ENCODE measurements around the gene KIAA0232.

DNA sequence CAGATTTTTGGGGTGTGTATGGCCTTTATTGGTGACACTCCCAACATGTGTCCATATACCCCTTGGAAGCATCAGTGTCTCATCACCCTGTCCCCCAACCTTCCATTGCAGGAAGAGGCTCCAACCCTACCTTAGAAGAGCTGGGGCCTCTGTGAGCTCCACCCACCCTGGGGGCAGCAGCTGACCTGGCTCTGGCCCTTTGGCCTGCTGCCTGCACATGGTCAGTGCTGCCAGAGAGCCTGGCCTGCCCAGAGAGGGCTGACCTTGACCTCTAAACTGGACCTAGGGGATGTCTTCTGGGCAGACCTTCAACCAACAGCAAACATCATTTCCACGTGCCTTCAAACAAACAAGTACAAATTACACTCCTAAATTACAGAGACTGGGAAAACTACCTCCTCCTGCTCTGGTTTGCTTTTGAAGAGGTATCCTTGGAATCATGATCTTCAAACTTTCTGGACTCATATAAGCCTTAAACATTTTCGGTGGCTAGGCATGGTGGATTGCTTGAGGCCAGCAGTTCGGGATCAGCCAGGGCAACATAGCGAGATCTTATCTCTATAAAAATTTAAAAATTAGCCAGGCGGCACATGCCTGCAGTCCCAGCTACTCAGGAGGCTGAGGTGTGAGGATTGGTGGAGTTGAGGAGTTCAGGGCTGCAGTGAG, 27.3 kb upstream of the KIAA0232 start:
- TF ChIP-seq FOXM1 (IDR thresholded peaks at IDR 0.05; ENCODE audit: borderline replicate concordance, low read depth) = no peak
- TF ChIP-seq, protein P1, sequence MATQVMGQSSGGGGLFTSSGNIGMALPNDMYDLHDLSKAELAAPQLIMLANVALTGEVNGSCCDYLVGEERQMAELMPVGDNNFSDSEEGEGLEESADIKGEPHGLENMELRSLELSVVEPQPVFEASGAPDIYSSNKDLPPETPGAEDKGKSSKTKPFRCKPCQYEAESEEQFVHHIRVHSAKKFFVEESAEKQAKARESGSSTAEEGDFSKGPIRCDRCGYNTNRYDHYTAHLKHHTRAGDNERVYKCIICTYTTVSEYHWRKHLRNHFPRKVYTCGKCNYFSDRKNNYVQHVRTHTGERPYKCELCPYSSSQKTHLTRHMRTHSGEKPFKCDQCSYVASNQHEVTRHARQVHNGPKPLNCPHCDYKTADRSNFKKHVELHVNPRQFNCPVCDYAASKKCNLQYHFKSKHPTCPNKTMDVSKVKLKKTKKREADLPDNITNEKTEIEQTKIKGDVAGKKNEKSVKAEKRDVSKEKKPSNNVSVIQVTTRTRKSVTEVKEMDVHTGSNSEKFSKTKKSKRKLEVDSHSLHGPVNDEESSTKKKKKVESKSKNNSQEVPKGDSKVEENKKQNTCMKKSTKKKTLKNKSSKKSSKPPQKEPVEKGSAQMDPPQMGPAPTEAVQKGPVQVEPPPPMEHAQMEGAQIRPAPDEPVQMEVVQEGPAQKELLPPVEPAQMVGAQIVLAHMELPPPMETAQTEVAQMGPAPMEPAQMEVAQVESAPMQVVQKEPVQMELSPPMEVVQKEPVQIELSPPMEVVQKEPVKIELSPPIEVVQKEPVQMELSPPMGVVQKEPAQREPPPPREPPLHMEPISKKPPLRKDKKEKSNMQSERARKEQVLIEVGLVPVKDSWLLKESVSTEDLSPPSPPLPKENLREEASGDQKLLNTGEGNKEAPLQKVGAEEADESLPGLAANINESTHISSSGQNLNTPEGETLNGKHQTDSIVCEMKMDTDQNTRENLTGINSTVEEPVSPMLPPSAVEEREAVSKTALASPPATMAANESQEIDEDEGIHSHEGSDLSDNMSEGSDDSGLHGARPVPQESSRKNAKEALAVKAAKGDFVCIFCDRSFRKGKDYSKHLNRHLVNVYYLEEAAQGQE (IDR thresholded peaks at IDR 0.05; ENCODE audit: low read depth) = no peak
- no peak for TF ChIP-seq YY1 (IDR thresholded peaks at IDR 0.05; ENCODE audit: low read depth)
- TF ChIP-seq MAX (IDR thresholded peaks at IDR 0.05) = no peak
- TF ChIP-seq TCF12 (IDR thresholded peaks at IDR 0.05; ENCODE audit: low read depth) = no peak
- TF ChIP-seq TEAD4 (IDR thresholded peaks at IDR 0.05) = no peak
- no peak for TF ChIP-seq RAD21 (IDR thresholded peaks at IDR 0.05; ENCODE audit: low read depth)
- no peak for TF ChIP-seq NFIC (IDR thresholded peaks at IDR 0.05)
- TF ChIP-seq EP300 (IDR thresholded peaks at IDR 0.05; ENCODE audit: borderline replicate concordance) = no peak
- TF ChIP-seq CEBPB (IDR thresholded peaks at IDR 0.05) = no peak
- TF ChIP-seq CREB1 (IDR thresholded peaks at IDR 0.05; ENCODE audit: low read depth) = no peak
- no peak for TF ChIP-seq TAF1 (IDR thresholded peaks at IDR 0.05; ENCODE audit: low read depth)
- TF ChIP-seq EGR1 (IDR thresholded peaks at IDR 0.05) = no peak
